PFSK-1 (cell line): Measurements from ENCODE around the gene EML1.

ENCODE experiments used
- POLR2AphosphoS5 ChIP-seq: IDR thresholded peaks from 2 replicates; pipeline ENCODE4 v1.6.1; 2012; ENCODE audit warnings: low read depth, mild to moderate bottlenecking, control low read depth, low read length, moderate library complexity
- REST ChIP-seq, 2 experiments: IDR thresholded peaks; 2 replicates each; pipeline versions ENCODE4 v1.6.1 to v1.8.0; 2011 to 2012; ENCODE audit warnings: low read depth in 2 of 2, low read length in 2 of 2, control low read depth in 1 of 2, inconsistent platforms in 1 of 2, mild to moderate bottlenecking in 1 of 2, moderate library complexity in 1 of 2; ENCODE audit not compliant: insufficient read depth in 1 of 2
- TAF1 ChIP-seq: IDR thresholded peaks from 2 replicates; pipeline ENCODE4 v1.6.1; 2012; ENCODE audit warnings: low read length, control low read depth, borderline replicate concordance; ENCODE audit not compliant: insufficient read depth

- TF ChIP-seq REST (IDR thresholded peaks at IDR 0.05; ENCODE audit: insufficient read depth in 1 of 2, low read depth in 2 of 2, low read length in 2 of 2) (no peak), POLR2AphosphoS5 (no peak), TAF1 (no peak)
Measured at GRCh38 chr14:99938896-99939295, 145.7 kb downstream of the EML1 start.
